HepG2 (cell line): ENCODE data around the gene SIRPB2. TPM values are rescaled to one million over a fixed set of nuclear protein-coding genes. Genes with fewer than 3 reads are reported as not detected.

Experiments used
- ATAC-seq: fragments of 200-7000 bp; cut with Tn5 transposase; 3 replicates; pipeline ENCODE4 v1.9.1; 2020; ENCODE audit warnings: mild to moderate bottlenecking, moderate library complexity
- BruUV-seq: library from RNA; stranded (reverse); fragments of 400-500 nt; replicated peaks from 2 replicates; lab custom pipeline; 2021; lab: Mats Ljungman, UMichigan
- CTCF ChIA-PET: fragments of 300-600 bp; formaldehyde crosslinking; extraction: SDS; loops from one replicate; lab custom pipeline; 2021; ENCODE audit warnings: low total read pairs, inconsistent platforms, low intra/inter-chr PET ratio; lab: Yijun Ruan, JAX
- POLR2A ChIA-PET: fragments of 350-600 bp; sonication (Branson Sonifier 250); formaldehyde crosslinking; loops from one replicate; lab custom pipeline; 2020; ENCODE audit warnings: antibody characterized with exemption, inconsistent platforms; lab: Yijun Ruan, JAX
- DNase-seq: peaks from one replicate; pipeline ENCODE4 v3.0.0-alpha.2; 2015; ENCODE audit warnings: low spot score
- FAIRE-seq: peaks from 3 replicates; lab custom pipeline; 2011; peaks lifted over from hg19 to GRCh38; lab: Jason Lieb, UNC
- H2AFZ ChIP-seq: one replicate; pipeline ENCODE4 v1.6.1; 2011; ENCODE audit warnings: low read length, inconsistent platforms
- H3K27ac ChIP-seq: fragments of 300-600 bp; 3 replicates; pipeline ENCODE4 v1.8.0; 2011; ENCODE audit warnings: mixed run types, mild to moderate bottlenecking, mixed read lengths, low read length, inconsistent platforms; ENCODE audit not compliant: insufficient read depth; ENCODE audit errors: extremely low read length
- H3K27me3 ChIP-seq, 2 experiments: fragments of 200-600 bp in 1 of 2; 2 replicates in 1 of 2; 3 replicates in 1 of 2; pipeline versions ENCODE4 v1.6.0 to v1.8.0; 2011; ENCODE audit warnings: low read length in 2 of 2, mild to moderate bottlenecking in 2 of 2, moderate library complexity in 2 of 2, inconsistent platforms in 1 of 2; ENCODE audit not compliant: insufficient read depth in 2 of 2, control insufficient read depth in 1 of 2
- H3K36me3 ChIP-seq, 2 experiments: fragments of 200-600 bp in 1 of 2; replicated peaks in 1 of 2; 2 replicates in 1 of 2; 3 replicates in 1 of 2; pipeline versions ENCODE4 v1.5.1 to v1.8.0; 2011; ENCODE audit warnings: low read length in 2 of 2, inconsistent platforms in 1 of 2; ENCODE audit not compliant: insufficient read depth in 2 of 2, control insufficient read depth in 1 of 2
- H3K4me1 ChIP-seq: 2 replicates; pipeline ENCODE4 v1.5.1; 2012; ENCODE audit warnings: low read length, inconsistent platforms; ENCODE audit not compliant: insufficient read depth
- H3K4me2 ChIP-seq: 2 replicates; pipeline ENCODE4 v1.6.0; 2011; ENCODE audit warnings: low read depth, low read length, inconsistent platforms
- H3K4me3 ChIP-seq, 3 experiments: fragments of 200-600 bp in 1 of 3; sonication (generic), shearing (Covaris generic) in 1 of 3; replicated peaks in 1 of 3; 2 replicates each; pipeline ENCODE4 v1.5.1; 2011 to 2016; ENCODE audit warnings: low read length in 3 of 3, inconsistent platforms in 2 of 3, low read depth in 2 of 3, mild to moderate bottlenecking in 2 of 3, control low read depth in 1 of 3, mixed read lengths in 1 of 3; ENCODE audit not compliant: insufficient read depth in 1 of 3
- H3K79me2 ChIP-seq: one replicate; pipeline ENCODE4 v1.6.1; 2011; ENCODE audit warnings: low read length, inconsistent platforms; ENCODE audit not compliant: insufficient read depth
- H3K9ac ChIP-seq: 2 replicates; pipeline ENCODE4 v1.6.0; 2011; ENCODE audit warnings: mild to moderate bottlenecking, low read depth, low read length, inconsistent platforms; ENCODE audit not compliant: insufficient read depth
- H3K9me3 ChIP-seq: 2 replicates; pipeline ENCODE4 v1.5.1; 2012; ENCODE audit warnings: mild to moderate bottlenecking, low read length
- H4K20me1 ChIP-seq: 2 replicates; pipeline ENCODE4 v1.6.0; 2011; ENCODE audit warnings: inconsistent platforms, mild to moderate bottlenecking, low read length, moderate library complexity; ENCODE audit not compliant: insufficient read depth
- CENPX ChIP-seq: sonication (generic); formaldehyde crosslinking; IDR thresholded peaks from 2 replicates; pipeline ENCODE4 v1.9.0; 2021; ENCODE audit warnings: mild to moderate bottlenecking, missing genetic modification reagents, moderate library complexity
- DPF2 ChIP-seq: sonication (generic); formaldehyde crosslinking; IDR thresholded peaks from 2 replicates; pipeline ENCODE4 v1.4.0; 2020; ENCODE audit warnings: mild to moderate bottlenecking, low read depth, missing genetic modification reagents, borderline replicate concordance
- HOXA5 ChIP-seq: sonication (generic); formaldehyde crosslinking; IDR thresholded peaks from 2 replicates; pipeline ENCODE4 v1.4.0; 2020; ENCODE audit warnings: missing genetic modification reagents
- NRL ChIP-seq: sonication (generic); formaldehyde crosslinking; IDR thresholded peaks from 2 replicates; pipeline ENCODE4 v1.5.0; 2020; ENCODE audit warnings: missing genetic modification reagents, mild to moderate bottlenecking, moderate library complexity, borderline replicate concordance
- POLR2A ChIP-seq, 2 experiments: IDR thresholded peaks; 2 replicates each; pipeline ENCODE4 v1.6.1; 2011; ENCODE audit warnings: low read depth in 2 of 2, low read length in 2 of 2, mild to moderate bottlenecking in 1 of 2, moderate library complexity in 1 of 2; ENCODE audit not compliant: insufficient read depth in 1 of 2
- PRMT3 ChIP-seq: sonication (generic); formaldehyde crosslinking; IDR thresholded peaks from 2 replicates; pipeline ENCODE4 v1.8.1; 2022; ENCODE audit warnings: low read depth, mild to moderate bottlenecking, moderate library complexity, missing genetic modification reagents, borderline replicate concordance
- SAFB2 ChIP-seq: sonication (generic); formaldehyde crosslinking; IDR thresholded peaks from 2 replicates; pipeline ENCODE4 v1.5.1; 2020; ENCODE audit warnings: missing genetic modification reagents, low read depth, mild to moderate bottlenecking, borderline replicate concordance
- SKIL ChIP-seq: sonication (generic); formaldehyde crosslinking; IDR thresholded peaks from 2 replicates; pipeline ENCODE4 v1.8.0; 2022; ENCODE audit warnings: missing genetic modification reagents, mild to moderate bottlenecking, moderate library complexity, borderline replicate concordance
- SOX6 ChIP-seq, 2 experiments: fragments of 450-650 bp in 1 of 2; sonication (generic) in 1 of 2; formaldehyde crosslinking in 1 of 2; IDR thresholded peaks; 2 replicates each; pipeline versions ENCODE4 v1.4.0 to v1.6.1; 2017 to 2020; ENCODE audit warnings: antibody characterized with exemption in 1 of 2, mild to moderate bottlenecking in 1 of 2, missing genetic modification reagents in 1 of 2
- TERF1 ChIP-seq: sonication (generic); formaldehyde crosslinking; IDR thresholded peaks from 2 replicates; pipeline ENCODE4 v1.8.0; 2022; ENCODE audit warnings: mild to moderate bottlenecking, missing genetic modification reagents, moderate library complexity
- TOE1 ChIP-seq: sonication (generic); formaldehyde crosslinking; IDR thresholded peaks from 2 replicates; pipeline ENCODE4 v1.4.0; 2020; ENCODE audit warnings: mild to moderate bottlenecking, missing genetic modification reagents
- ZNF432 ChIP-seq: sonication (generic); formaldehyde crosslinking; IDR thresholded peaks from 2 replicates; pipeline ENCODE4 v1.5.0; 2020; ENCODE audit warnings: missing genetic modification reagents, mild to moderate bottlenecking, borderline replicate concordance
- ZNF441 ChIP-seq: sonication (generic); formaldehyde crosslinking; IDR thresholded peaks from 2 replicates; pipeline ENCODE4 v1.7.0; 2021; ENCODE audit warnings: missing genetic modification reagents, borderline replicate concordance
- ZSCAN30 ChIP-seq: sonication (generic); formaldehyde crosslinking; IDR thresholded peaks from 2 replicates; pipeline ENCODE4 v1.5.0; 2020; ENCODE audit warnings: mild to moderate bottlenecking, missing genetic modification reagents
- WGBS: methylation state at CpG from one replicate; pipeline ENCODE4 v1.1.6; 2017; ENCODE audit warnings: low lambda C conversion rate; 5-methylcytosine and 5-hydroxymethylcytosine counted together
- in situ Hi-C: cut with HindIII; loops from 2 replicates; pipeline ENCODE4 v1.10.0; 2017; ENCODE audit warnings: low pct_unique_long_range_greater_than_20kb; ENCODE audit not compliant: extremely low pct_ligation_motif_present
- intact Hi-C: fragments of 100-400 bp; cut with micrococcal nuclease; formaldehyde crosslinking; loops from one replicate; pipeline ENCODE4 v1.10.0; 2022; ENCODE audit not compliant: unreplicated experiment
- polyA plus RNA-seq, 8 experiments: library from polyadenylated mRNA; depleted of rRNA in 3 of 8; stranded (reverse) in 7 of 8; unstranded in 1 of 8; fragments of >200 nt; fragmentation: Illumina TruSeq in 4 of 8; extraction: Trizol in 4 of 8; gene quantifications; 2 replicates each; pipeline versions ENCODE4 v1.2.1 to v1.2.3, GENCODE V29; 2011 to 2016; ENCODE audit warnings: low read depth in 4 of 8, missing spikeins in 1 of 8, mixed read lengths in 1 of 8; ENCODE audit not compliant: insufficient read depth in 1 of 8
- total RNA-seq, 5 experiments: library from RNA; depleted of rRNA; stranded (reverse); fragments of >200 nt; fragmentation: Illumina TruSeq; extraction: Trizol; gene quantifications; 2 replicates each; pipeline ENCODE4 v1.2.3, GENCODE V29; 2016; ENCODE audit warnings: low read depth in 1 of 5

SIRPB2 gene
- total and polyA plus RNA-seq, 2 of the 13 experiments (the other 11 are each of a cell fraction or from before 2014, with no cell fraction given): not detected

- TF ChIP-seq TOE1 (CRISPR knock-in tag) (no peak), PRMT3 (CRISPR knock-in tag) (no peak), ZNF441 (CRISPR knock-in tag) (0 out of 2 replicates have a peak, but pooled peaks have one; percentile 46), NRL (CRISPR knock-in tag) (no peak), SOX6 (IDR thresholded peaks at IDR 0.05) (no peak), SOX6 (CRISPR knock-in tag; IDR thresholded peaks at IDR 0.05) (no peak), POLR2A (IDR thresholded peaks at IDR 0.05; ENCODE audit: insufficient read depth in 1 of 2, low read depth in 2 of 2, low read length in 2 of 2) (no peak), TERF1 (CRISPR knock-in tag) (peak; percentile 51; the same call in 1 of the 2 replicates), DPF2 (no peak), SAFB2 (no peak)
- TF ChIP-seq, all 625 proteins: peak for 5
Observed at GRCh38 chr20:1465470-1466210, 25.6 kb downstream of the SIRPB2 start (continued).

- no peak overlapping the region for H3K4me2 ChIP-seq
- H3K4me3 ChIP-seq: no peak overlapping the region
- H3K9ac ChIP-seq: no peak overlapping the region
- no peak overlapping the region for H3K27ac ChIP-seq
- BruUV-seq: no TSS peak
- WGBS: 97% methylated on average over 9 of the region's 9 CpGs
- in situ Hi-C loops: no loop called here
- H3K79me2 ChIP-seq: peaks cover 58% of the 10 kb centered on the region
- intact Hi-C loops: no loop called here
- H3K27me3 ChIP-seq: no peaks in the 10 kb centered on the region; a peak in 2 of 5 replicates
- no peaks in the 10 kb centered on the region for H3K9me3 ChIP-seq
- TF ChIP-seq ZNF432 (CRISPR knock-in tag): no peak
- TF ChIP-seq CENPX (CRISPR knock-in tag): no peak
- no peak for TF ChIP-seq ZSCAN30 (CRISPR knock-in tag)
- TF ChIP-seq HOXA5: no peak
- TF ChIP-seq SKIL (CRISPR knock-in tag): no peak
- TF ChIP-seq POLR2A (IDR thresholded peaks at IDR 0.05; ENCODE audit: insufficient read depth in 1 of 2, low read depth in 2 of 2, low read length in 2 of 2): peak in 1 of 2 experiments; percentile 36; a peak in 1 of 4 replicates
- TF ChIP-seq, all 625 proteins: peak for 1
- POLR2A ChIA-PET: no interaction called here
- CTCF ChIA-PET: no interaction called here
- no peak for DNase-seq
- FAIRE-seq: no peak
- Histone ChIP-seq H4K20me1 (peaks cover 16% of the 10 kb centered on the region), H3K4me1 (peaks cover 49% of the 10 kb centered on the region), H3K36me3 (peaks cover 34 to 50% of the 10 kb centered on the region in 2 experiments), H2AFZ (no peak overlapping the region)
- ATAC-seq: no peak
Observed at GRCh38 chr20:1463971-1464570, 27.1 kb downstream of the SIRPB2 start.
